NCI-H69 (cell line): Measurements from ENCODE around the gene TMEM169.
"Not testable (repeated sequence)": the region's sequence is repeated elsewhere in the genome, so short reads cannot be mapped to it uniquely, and the experiment has no call there.

Experiments
- DNase-seq: peaks from one replicate; lab custom pipeline; 2025; lab: John Stamatoyannopoulos, UW

The TMEM169 gene

GRCh38 chr2:216131175-216131926, 49.6 kb downstream of the TMEM169 start:
- DNase-seq = no peak

- no peak for DNase-seq
Measured at GRCh38 chr2:216132585-216132984, 50.9 kb downstream of the TMEM169 start.

- no peak for DNase-seq
Measured at GRCh38 chr2:216133397-216133796, 51.7 kb downstream of the TMEM169 start.

GRCh38 chr2:216134958-216135541, 53.3 kb downstream of the TMEM169 start:
- no peak for DNase-seq

GRCh38 chr2:216139884-216140283, 58.2 kb downstream of the TMEM169 start:
- peak; percentile 43 for DNase-seq

- not testable (repeated sequence) for DNase-seq
Measured at GRCh38 chr2:216141516-216141915, 59.8 kb downstream of the TMEM169 start.

- DNase-seq = no peak
Measured at GRCh38 chr2:216142540-216142939, 60.8 kb downstream of the TMEM169 start.

- DNase-seq = no peak
Measured at GRCh38 chr2:216144372-216144771, 62.7 kb downstream of the TMEM169 start.

GRCh38 chr2:216144857-216145256, 63.1 kb downstream of the TMEM169 start:
- DNase-seq = no peak

GRCh38 chr2:216146573-216146972, 64.9 kb downstream of the TMEM169 start:
- no peak for DNase-seq

- no peak for DNase-seq
Measured at GRCh38 chr2:216147172-216148131, 65.7 kb downstream of the TMEM169 start.

- no peak for DNase-seq
Measured at GRCh38 chr2:216148983-216149382, 67.3 kb downstream of the TMEM169 start.

- DNase-seq = no peak
Measured at GRCh38 chr2:216149741-216150140, 68.0 kb downstream of the TMEM169 start.

- DNase-seq = no peak
Measured at GRCh38 chr2:216151313-216152025, 69.8 kb downstream of the TMEM169 start.
